Lower leg skin (tissue), 4 donors: ENCODE results near the gene NAV2. TPM values are rescaled to one million over a fixed set of nuclear protein-coding genes. Genes with fewer than 3 reads are reported as not detected.

Experiments used
- DNase-seq, 2 donors: peaks; one replicate each; pipeline ENCODE4 v3.0.0-alpha.2; 2019; ENCODE audit warnings: low spot score in 2 of 2
- H3K4me3 ChIP-seq: fragments of 200-600 bp; sonication (generic); 2 replicates; pipeline ENCODE4 v1.5.1; 2017; ENCODE audit warnings: mild to moderate bottlenecking, low read depth; ENCODE audit not compliant: poor library complexity, severe bottlenecking
- CTCF ChIP-seq, 3 donors: fragments of 450-650 bp; IDR thresholded peaks; one replicate each; pipeline ENCODE4 v1.5.1; 2016; ENCODE audit warnings: antibody characterized with exemption in 3 of 3, mild to moderate bottlenecking in 3 of 3, moderate library complexity in 2 of 3
- POLR2A ChIP-seq, 2 donors: fragments of 450-650 bp; IDR thresholded peaks; one replicate each; pipeline ENCODE4 v1.6.1; 2016 to 2017; ENCODE audit warnings: antibody characterized with exemption in 2 of 2, mild to moderate bottlenecking in 1 of 2, moderate library complexity in 1 of 2
- WGBS, 2 donors: methylation state at CpG; one replicate each; pipeline ENCODE4 v1.1.5; 2018; 5-methylcytosine and 5-hydroxymethylcytosine counted together
- intact Hi-C: fragments of 100-400 bp; cut with DNase I; formaldehyde crosslinking; loops from one replicate; pipeline ENCODE4 v1.15.0; 2023; ENCODE audit warnings: low total_unique reads
- total RNA-seq, 4 donors: library from RNA; depleted of rRNA; stranded (reverse); fragments of >200 nt; gene quantifications; one replicate each; pipeline ENCODE4 v1.1.0, GENCODE V29; 2016

Gene NAV2
- total RNA-seq, 4 donors from 2014 or later: 5.8 to 30.7 (median 21.0) TPM

- no peak for TF ChIP-seq CTCF (IDR thresholded peaks at IDR 0.05)
- TF ChIP-seq POLR2A (IDR thresholded peaks at IDR 0.05): no peak
- 66 to 87% methylated on average over 5 of the region's 5 CpGs for WGBS, 2 donors
- intact Hi-C loops: no loop called here
Measured at GRCh38 chr11:20032127-20032526, 319.5 kb downstream of the NAV2 start.

GRCh38 chr11:20032577-20033260, 320.1 kb downstream of the NAV2 start:
- H3K4me3 ChIP-seq: no peak overlapping the region
- intact Hi-C loops: no loop called here
- no peak for DNase-seq
- TF ChIP-seq CTCF (IDR thresholded peaks at IDR 0.05): no peak
- TF ChIP-seq POLR2A (IDR thresholded peaks at IDR 0.05): no peak
- WGBS, 2 donors: 66 to 77% methylated on average over 7 of the region's 7 CpGs

More at GRCh38 chr11:20032127-20032526, 319.5 kb downstream of the NAV2 start:
- no peak overlapping the region for H3K4me3 ChIP-seq
- no peak for DNase-seq

GRCh38 chr11:20033806-20034205, 321.2 kb downstream of the NAV2 start:
- WGBS, 2 donors: 82 to 91% methylated on average over 5 of the region's 5 CpGs
- intact Hi-C loops: no loop called here
- TF ChIP-seq CTCF (IDR thresholded peaks at IDR 0.05): no peak
- no peak for TF ChIP-seq POLR2A (IDR thresholded peaks at IDR 0.05)
- H3K4me3 ChIP-seq: no peak overlapping the region
- DNase-seq: no peak

GRCh38 chr11:20034941-20035340, 322.3 kb downstream of the NAV2 start:
- no peak for DNase-seq

GRCh38 chr11:20035375-20035700, 322.7 kb downstream of the NAV2 start:
- no peak for TF ChIP-seq POLR2A (IDR thresholded peaks at IDR 0.05)
- TF ChIP-seq CTCF (IDR thresholded peaks at IDR 0.05): no peak
- DNase-seq: no peak
- no peak overlapping the region for H3K4me3 ChIP-seq
- intact Hi-C loops: no loop called here
- WGBS, 2 donors: 92 to 97% methylated on average over 7 of the region's 7 CpGs

More at GRCh38 chr11:20034941-20035340, 322.3 kb downstream of the NAV2 start:
- no peak overlapping the region for H3K4me3 ChIP-seq
- intact Hi-C loops: no loop called here
- WGBS, 2 donors: 86 to 89% methylated on average over 5 of the region's 5 CpGs
- TF ChIP-seq CTCF (IDR thresholded peaks at IDR 0.05) (no peak), POLR2A (IDR thresholded peaks at IDR 0.05) (no peak)
